DND-41 (cell line): ENCODE data around the gene MICU2.

Source experiments
- ATAC-seq: fragments of 200-7000 bp; cut with Tn5 transposase; 3 replicates; pipeline ENCODE4 v1.9.1; 2021; ENCODE audit warnings: low read depth; ENCODE audit not compliant: insufficient read depth
- DNase-seq: peaks from one replicate; pipeline ENCODE4 v3.0.0-alpha.2; 2020
- H2AFZ ChIP-seq: 2 replicates; pipeline ENCODE4 v1.6.0; 2012; ENCODE audit warnings: low read depth, low read length
- H3K27ac ChIP-seq: 2 replicates; pipeline ENCODE4 v1.5.1; 2012; ENCODE audit warnings: low read length, inconsistent platforms
- H3K27me3 ChIP-seq: fragments of 200-600 bp; sonication (generic); 2 replicates; pipeline ENCODE4 v1.6.0; 2012; ENCODE audit warnings: low read length, mild to moderate bottlenecking, inconsistent platforms; ENCODE audit not compliant: insufficient read depth, poor library complexity
- H3K36me3 ChIP-seq: 2 replicates; pipeline ENCODE4 v1.5.1; 2012; ENCODE audit warnings: low read length, inconsistent platforms; ENCODE audit not compliant: insufficient read depth
- H3K4me1 ChIP-seq: 2 replicates; pipeline ENCODE4 v1.5.1; 2012; ENCODE audit warnings: mild to moderate bottlenecking, low read length; ENCODE audit not compliant: insufficient read depth
- H3K4me2 ChIP-seq: 2 replicates; pipeline ENCODE4 v1.6.0; 2012; ENCODE audit warnings: mild to moderate bottlenecking, moderate library complexity, low read length, inconsistent platforms; ENCODE audit not compliant: insufficient read depth
- H3K4me3 ChIP-seq, 2 experiments: fragments of 200-600 bp in 1 of 2; shearing (Covaris generic) in 1 of 2; 2 replicates each; pipeline ENCODE4 v1.5.1; 2012 to 2016; ENCODE audit warnings: inconsistent platforms in 2 of 2, low read length in 2 of 2, mild to moderate bottlenecking in 2 of 2, low read depth in 1 of 2, moderate library complexity in 1 of 2
- H3K79me2 ChIP-seq: 2 replicates; pipeline ENCODE4 v1.6.0; 2012; ENCODE audit warnings: low read length, inconsistent platforms; ENCODE audit not compliant: insufficient read depth
- H3K9ac ChIP-seq: 2 replicates; pipeline ENCODE4 v1.6.0; 2012; ENCODE audit warnings: low read depth, mild to moderate bottlenecking, inconsistent platforms, low read length, moderate library complexity
- H3K9me3 ChIP-seq: 2 replicates; pipeline ENCODE4 v1.5.1; 2012; ENCODE audit warnings: low read length, moderate library complexity, mild to moderate bottlenecking, inconsistent platforms; ENCODE audit not compliant: insufficient read depth, severe bottlenecking
- H4K20me1 ChIP-seq: 2 replicates; pipeline ENCODE4 v1.6.0; 2012; ENCODE audit warnings: low read length; ENCODE audit not compliant: insufficient read depth
- EZH2 ChIP-seq: IDR thresholded peaks from 3 replicates; pipeline ENCODE4 v1.6.1; 2012; ENCODE audit warnings: borderline replicate concordance, low read depth, mild to moderate bottlenecking, moderate library complexity, low read length, inconsistent platforms; ENCODE audit not compliant: severe bottlenecking
- TF ChIP-seq, protein P1 (sequence below): IDR thresholded peaks from 2 replicates; pipeline ENCODE4 v1.5.1; 2012; ENCODE audit warnings: borderline replicate concordance, low read length, moderate library complexity, mild to moderate bottlenecking; ENCODE audit not compliant: poor library complexity, severe bottlenecking; ENCODE audit errors: extremely low read depth

The MICU2 gene

DNA sequence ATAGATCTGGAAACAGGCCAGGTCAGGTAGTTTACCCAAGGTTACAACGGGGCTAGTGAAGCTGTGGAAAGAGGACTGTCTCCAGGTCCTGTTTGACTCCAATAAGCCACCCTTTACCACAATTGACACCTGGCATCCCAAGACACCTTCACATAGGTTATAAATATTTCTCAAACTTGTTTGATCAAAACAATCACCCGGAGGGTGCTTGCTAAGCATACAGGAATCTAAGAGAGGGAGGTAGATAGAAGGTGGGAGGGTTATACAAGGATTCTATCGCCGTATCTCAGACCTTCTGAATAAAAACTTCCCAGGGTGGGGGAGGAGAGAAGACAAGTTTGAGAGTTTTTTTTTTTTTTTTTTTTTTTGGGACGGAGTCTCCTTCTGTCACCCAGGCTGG, 55.4 kb downstream of the MICU2 start:
- Histone ChIP-seq H3K79me2 (peaks cover 5% of the 10 kb centered on the region; the same call in 1 of the 2 replicates), H3K4me3 (no peak overlapping the region), H4K20me1 (peaks cover 3% of the 10 kb centered on the region; the same call in 1 of the 2 replicates), H3K4me2 (no peak overlapping the region), H3K36me3 (peaks cover 11% of the 10 kb centered on the region; the same call in 1 of the 2 replicates), H3K27me3 (no peaks in the 10 kb centered on the region), H2AFZ (no peak overlapping the region), H3K27ac (no peak overlapping the region), H3K4me1 (no peaks in the 10 kb centered on the region), H3K9me3 (no peaks in the 10 kb centered on the region), H3K9ac (no peak overlapping the region)
- DNase-seq = no peak
- TF ChIP-seq EZH2 = no peak
- TF ChIP-seq, protein P1, sequence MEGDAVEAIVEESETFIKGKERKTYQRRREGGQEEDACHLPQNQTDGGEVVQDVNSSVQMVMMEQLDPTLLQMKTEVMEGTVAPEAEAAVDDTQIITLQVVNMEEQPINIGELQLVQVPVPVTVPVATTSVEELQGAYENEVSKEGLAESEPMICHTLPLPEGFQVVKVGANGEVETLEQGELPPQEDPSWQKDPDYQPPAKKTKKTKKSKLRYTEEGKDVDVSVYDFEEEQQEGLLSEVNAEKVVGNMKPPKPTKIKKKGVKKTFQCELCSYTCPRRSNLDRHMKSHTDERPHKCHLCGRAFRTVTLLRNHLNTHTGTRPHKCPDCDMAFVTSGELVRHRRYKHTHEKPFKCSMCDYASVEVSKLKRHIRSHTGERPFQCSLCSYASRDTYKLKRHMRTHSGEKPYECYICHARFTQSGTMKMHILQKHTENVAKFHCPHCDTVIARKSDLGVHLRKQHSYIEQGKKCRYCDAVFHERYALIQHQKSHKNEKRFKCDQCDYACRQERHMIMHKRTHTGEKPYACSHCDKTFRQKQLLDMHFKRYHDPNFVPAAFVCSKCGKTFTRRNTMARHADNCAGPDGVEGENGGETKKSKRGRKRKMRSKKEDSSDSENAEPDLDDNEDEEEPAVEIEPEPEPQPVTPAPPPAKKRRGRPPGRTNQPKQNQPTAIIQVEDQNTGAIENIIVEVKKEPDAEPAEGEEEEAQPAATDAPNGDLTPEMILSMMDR = no peak
- no peak for ATAC-seq

DNA sequence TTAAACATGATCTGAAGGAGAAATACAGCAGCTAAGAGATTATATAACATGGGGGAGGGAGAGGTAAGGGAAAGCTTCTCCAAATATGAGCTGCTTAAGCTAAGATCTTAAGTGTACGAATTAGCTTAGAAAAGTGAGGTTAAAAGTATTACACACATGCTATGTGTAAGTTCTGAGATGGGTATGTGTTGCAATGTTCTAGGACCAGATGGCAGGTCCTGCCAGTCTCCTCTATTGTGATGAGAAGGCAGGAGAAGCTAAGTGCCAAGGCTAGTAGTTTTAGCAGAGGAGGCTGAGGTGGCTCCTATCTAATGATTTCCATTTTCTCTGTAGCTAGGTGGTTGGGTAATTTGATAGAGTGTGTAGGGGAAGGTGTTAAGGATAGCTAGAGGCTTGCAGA, 57.6 kb downstream of the MICU2 start:
- Histone ChIP-seq H3K4me1 (no peaks in the 10 kb centered on the region), H2AFZ (no peak overlapping the region), H3K27ac (no peak overlapping the region), H3K4me3 (no peak overlapping the region), H3K4me2 (no peak overlapping the region), H3K9me3 (no peaks in the 10 kb centered on the region), H4K20me1 (peaks cover 3% of the 10 kb centered on the region; the same call in 1 of the 2 replicates), H3K9ac (no peak overlapping the region), H3K79me2 (peaks cover 5% of the 10 kb centered on the region), H3K36me3 (peaks cover 11% of the 10 kb centered on the region; the same call in 1 of the 2 replicates), H3K27me3 (no peaks in the 10 kb centered on the region)
- no peak for ATAC-seq
- TF ChIP-seq, protein P1 = no peak
- no peak for TF ChIP-seq EZH2
- DNase-seq = no peak

DNA sequence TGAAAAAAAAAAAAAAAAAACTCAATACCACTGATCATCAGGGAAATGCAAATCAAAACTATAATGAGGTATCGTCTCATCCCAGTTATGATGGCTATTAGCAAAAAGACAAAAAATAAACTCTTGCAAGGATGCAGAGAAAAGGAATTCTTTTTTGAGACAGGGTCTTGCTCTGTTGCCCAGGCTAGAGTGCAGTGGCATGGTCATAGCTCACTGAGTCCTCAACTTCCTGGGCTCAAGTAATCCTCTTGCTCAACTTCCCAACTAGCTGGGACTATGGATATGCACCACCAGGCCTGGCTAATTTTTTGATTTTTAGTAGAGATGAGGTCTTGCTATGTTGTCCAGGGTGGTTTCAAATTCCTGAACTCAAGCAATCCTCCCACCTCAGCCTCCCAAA, 59.5 kb downstream of the MICU2 start:
- no peak overlapping the region for H2AFZ ChIP-seq
- ATAC-seq = no peak
- H3K4me2 ChIP-seq = no peak overlapping the region
- no peak overlapping the region for H3K4me3 ChIP-seq
- H3K27ac ChIP-seq = no peak overlapping the region
- no peak for TF ChIP-seq EZH2
- TF ChIP-seq, protein P1 = no peak
- H3K9me3 ChIP-seq = no peaks in the 10 kb centered on the region
- H3K27me3 ChIP-seq = no peaks in the 10 kb centered on the region
- no peaks in the 10 kb centered on the region for H4K20me1 ChIP-seq
- H3K79me2 ChIP-seq = peaks cover 3% of the 10 kb centered on the region
- H3K4me1 ChIP-seq = no peaks in the 10 kb centered on the region
- no peak for DNase-seq
- H3K9ac ChIP-seq = no peak overlapping the region
- H3K36me3 ChIP-seq = peaks cover 11% of the 10 kb centered on the region; the same call in 1 of the 2 replicates
